D341Med (cell line): ENCODE results near the gene NDUFAF5.

Source experiments
- DNase-seq: peaks from one replicate; pipeline ENCODE4 v3.0.0; 2012; ENCODE audit warnings: low spot score

Gene NDUFAF5

GRCh38 chr20:13778827-13779226 lies 6.0 kb upstream of the NDUFAF5 start:
- DNase-seq = no peak

GRCh38 chr20:13783528-13783927 lies 1.3 kb upstream of the NDUFAF5 start:
- no peak for DNase-seq

- DNase-seq = peak; percentile 47
Measured at GRCh38 chr20:13784271-13784892, 446 bp upstream of the NDUFAF5 start.

- no peak for DNase-seq
Measured at GRCh38 chr20:13786143-13786828, 1.5 kb downstream of the NDUFAF5 start.

GRCh38 chr20:13788167-13788834 lies 3.5 kb downstream of the NDUFAF5 start:
- peak; percentile 65 for DNase-seq

GRCh38 chr20:13790708-13791107 lies 5.9 kb downstream of the NDUFAF5 start:
- DNase-seq = no peak

GRCh38 chr20:13791540-13792459 lies 7.0 kb downstream of the NDUFAF5 start:
- DNase-seq = no peak

GRCh38 chr20:13793001-13793400 lies 8.2 kb downstream of the NDUFAF5 start:
- DNase-seq = no peak

GRCh38 chr20:13794667-13795066 lies 9.8 kb downstream of the NDUFAF5 start:
- DNase-seq = no peak

GRCh38 chr20:13799040-13799439 lies 14.2 kb downstream of the NDUFAF5 start:
- DNase-seq = no peak

GRCh38 chr20:13799974-13800373 lies 15.1 kb downstream of the NDUFAF5 start:
- no peak for DNase-seq

GRCh38 chr20:13800728-13801134 lies 15.9 kb downstream of the NDUFAF5 start:
- peak; percentile 83 for DNase-seq

GRCh38 chr20:13809373-13809772 lies 24.5 kb downstream of the NDUFAF5 start:
- no peak for DNase-seq

GRCh38 chr20:13809855-13810254 lies 25.0 kb downstream of the NDUFAF5 start:
- no peak for DNase-seq

- DNase-seq = no peak
Measured at GRCh38 chr20:13810446-13810845, 25.6 kb downstream of the NDUFAF5 start.

- DNase-seq = no peak
Measured at GRCh38 chr20:13813910-13814309, 29.1 kb downstream of the NDUFAF5 start.

- DNase-seq = no peak
Measured at GRCh38 chr20:13814672-13815071, 29.8 kb downstream of the NDUFAF5 start.

- no peak for DNase-seq
Measured at GRCh38 chr20:13816757-13817156, 31.9 kb downstream of the NDUFAF5 start.

- DNase-seq = no peak
Measured at GRCh38 chr20:13817342-13817741, 32.5 kb downstream of the NDUFAF5 start.

GRCh38 chr20:13819885-13820645 lies 35.2 kb downstream of the NDUFAF5 start:
- no peak for DNase-seq

- no peak for DNase-seq
Measured at GRCh38 chr20:13821876-13822275, 37.0 kb downstream of the NDUFAF5 start.
